ENCODE data around the gene ITGB8.

ITGB8 gene

DNA sequence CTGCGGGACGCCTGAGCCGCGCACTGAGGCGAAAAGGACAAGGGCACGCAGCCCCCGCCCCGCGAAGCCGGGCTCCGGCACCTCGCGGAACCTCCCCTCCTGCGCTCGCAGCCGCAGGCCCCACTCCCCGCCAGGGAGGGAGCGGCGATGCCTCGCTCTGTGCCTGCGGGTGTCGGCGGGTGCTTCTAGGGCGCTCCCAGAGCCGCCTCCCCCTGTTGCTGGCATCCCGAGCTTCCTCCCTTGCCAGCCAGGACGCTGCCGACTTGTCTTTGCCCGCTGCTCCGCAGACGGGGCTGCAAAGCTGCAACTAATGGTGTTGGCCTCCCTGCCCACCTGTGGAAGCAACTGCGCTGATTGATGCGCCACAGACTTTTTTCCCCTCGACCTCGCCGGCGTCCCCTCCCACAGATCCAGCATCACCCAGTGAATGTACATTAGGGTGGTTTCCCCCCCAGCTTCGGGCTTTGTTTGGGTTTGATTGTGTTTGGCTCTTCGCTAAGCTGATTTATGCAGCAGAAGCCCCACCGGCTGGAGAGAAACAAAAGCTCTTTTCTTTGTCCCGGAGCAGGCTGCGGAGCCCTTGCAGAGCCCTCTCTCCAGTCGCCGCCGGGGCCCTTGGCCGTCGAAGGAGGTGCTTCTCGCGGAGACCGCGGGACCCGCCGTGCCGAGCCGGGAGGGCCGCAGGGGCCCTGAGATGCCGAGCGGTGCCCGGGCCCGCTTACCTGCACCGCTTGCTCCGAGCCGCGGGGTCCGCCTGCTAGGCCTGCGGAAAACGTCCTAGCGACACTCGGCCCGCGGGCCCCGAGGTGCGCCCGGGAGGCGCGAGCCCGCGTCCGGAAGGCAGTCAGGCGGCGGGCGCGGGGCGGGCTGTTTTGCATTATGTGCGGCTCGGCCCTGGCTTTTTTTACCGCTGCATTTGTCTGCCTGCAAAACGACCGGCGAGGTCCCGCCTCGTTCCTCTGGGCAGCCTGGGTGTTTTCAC lies 519 bp downstream of the ITGB8 start:
- Histone ChIP-seq H3K27ac (peak overlapping the region; percentile 57 to 97 (median 88)), H3K4me3 (peak overlapping the region; percentile 38 to 68 (median 57))

DNA sequence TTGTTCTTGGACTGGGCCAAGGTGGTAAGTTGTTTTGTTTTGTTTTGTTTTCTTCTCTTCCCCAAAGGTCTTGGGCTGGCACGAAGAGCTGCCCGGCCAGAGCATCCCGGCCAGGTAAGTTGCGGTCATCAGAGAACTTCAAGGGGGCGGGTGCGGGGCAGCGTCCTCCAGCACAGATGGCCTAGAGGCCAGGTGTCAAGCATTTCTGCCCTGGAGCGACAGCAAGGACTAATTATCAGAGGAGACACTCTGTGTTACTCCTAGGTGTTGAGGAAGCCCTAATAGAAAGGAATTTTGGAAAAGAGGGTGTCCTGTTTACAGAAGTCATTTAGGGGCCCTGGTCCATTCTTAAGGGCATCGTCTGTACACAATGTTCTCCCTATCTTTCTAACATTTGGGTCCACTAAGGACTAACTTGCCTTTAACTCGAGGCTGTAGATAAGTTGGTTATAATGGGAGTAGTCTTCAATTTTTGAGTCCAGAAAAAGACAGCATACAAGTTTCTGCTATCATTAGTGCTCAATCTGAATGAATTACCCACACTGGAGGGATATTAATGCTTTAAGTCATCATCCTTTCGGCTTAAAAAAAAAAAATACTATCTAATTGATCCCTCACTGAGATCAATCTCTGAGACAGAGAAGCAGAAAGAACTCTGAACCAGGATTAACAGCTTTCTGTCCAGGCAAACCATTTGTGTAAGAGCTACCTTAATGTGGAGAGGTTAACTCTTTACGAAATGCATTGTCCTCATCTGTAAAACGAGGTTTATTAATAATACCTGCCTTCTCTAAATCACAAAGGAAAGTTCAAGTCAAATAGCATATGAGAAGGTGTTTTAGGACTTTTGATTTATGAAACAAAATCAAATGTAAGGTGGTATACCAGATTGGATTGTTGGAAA lies 1.5 kb downstream of the ITGB8 start:
- Histone ChIP-seq H3K4me3 (peak overlapping the region; percentile 38 to 68 (median 57)), H3K27ac (peak overlapping the region; percentile 57 to 97 (median 88))

DNA sequence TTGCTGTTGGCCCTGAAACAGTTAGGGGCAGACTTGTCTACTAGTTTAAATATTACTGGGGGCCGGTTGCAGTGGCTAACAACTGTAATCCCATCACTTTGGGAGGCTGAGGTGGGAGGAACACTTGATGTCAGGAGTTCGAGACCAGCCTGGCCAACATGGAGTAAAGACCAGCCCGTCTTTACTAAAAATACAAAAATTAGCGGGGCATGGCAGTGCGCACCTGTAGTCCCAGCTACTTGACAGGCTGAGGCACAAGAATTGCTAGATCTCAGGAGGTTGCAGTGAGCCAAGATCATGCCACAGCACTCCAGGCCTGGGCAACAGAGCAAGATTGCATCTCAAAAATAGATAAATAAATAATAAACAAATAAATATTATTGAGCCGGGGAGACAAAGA lies 7.6 kb downstream of the ITGB8 start:
- Histone ChIP-seq H3K4me3 (no peak overlapping the region), H3K27ac (no peak overlapping the region)

DNA sequence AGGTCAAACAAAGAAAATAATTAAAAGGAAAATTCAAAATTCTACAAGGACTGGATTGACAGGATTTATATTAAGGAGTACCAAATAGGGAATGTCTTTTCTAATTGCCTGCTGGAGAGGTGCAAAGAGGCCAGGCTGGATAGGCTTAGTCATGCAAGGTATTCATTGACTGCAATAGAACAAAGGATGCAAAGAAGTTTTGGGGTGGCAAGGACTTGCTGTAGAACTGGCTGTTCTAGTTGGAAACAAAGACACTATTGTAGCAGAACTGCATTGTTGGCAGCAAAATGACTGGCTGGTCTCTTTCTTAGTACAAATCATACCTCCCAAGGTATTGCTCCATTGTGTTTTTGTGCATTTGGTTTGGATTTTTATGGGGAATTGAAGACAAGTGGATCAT lies 10.1 kb downstream of the ITGB8 start:
- Histone ChIP-seq H3K27ac (peak overlapping the region in 18 of 21 experiments; percentile 39 to 90 (median 76)), H3K4me3 (no peak overlapping the region)

DNA sequence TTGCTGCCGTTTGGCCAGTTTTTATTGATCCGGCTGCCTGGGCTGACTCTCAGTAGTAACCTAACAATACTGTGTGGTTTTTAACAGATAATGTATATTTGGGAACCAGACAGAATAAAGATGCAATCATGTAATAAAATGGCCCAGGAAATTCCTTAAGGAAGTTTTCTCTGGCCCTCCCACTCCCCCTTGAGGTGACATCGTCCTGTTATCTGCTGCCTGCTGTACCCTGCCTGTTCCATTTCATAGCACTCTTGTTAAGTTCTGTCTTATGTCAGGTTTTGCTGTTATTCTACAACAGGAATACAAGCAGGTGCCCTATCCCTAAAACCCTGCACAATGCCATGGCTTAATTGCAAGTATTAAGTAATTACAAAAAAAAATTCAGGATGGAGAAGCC lies 12.5 kb downstream of the ITGB8 start:
- peak overlapping the region in 2 of 21 experiments; percentile 8 to 64 for H3K27ac ChIP-seq
- no peak overlapping the region for H3K4me3 ChIP-seq

DNA sequence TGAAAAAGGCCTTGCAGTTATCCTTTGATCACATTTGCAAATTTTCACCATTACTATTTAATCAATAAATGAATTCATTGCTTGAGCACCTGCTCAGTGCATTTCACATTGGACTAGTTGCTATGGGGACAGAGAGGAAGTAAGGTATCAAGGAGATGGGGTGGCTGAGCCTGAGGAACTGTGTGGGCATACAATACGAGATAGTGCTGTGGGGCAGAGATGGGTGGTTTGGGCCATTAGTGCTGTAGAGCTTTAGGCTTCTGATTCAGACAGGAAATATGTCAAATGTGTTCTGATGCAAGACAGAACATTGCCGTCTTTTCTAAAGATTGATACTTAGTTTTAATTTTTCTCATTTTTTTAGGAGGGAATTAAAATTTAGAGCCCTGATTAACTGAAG lies 13.2 kb downstream of the ITGB8 start:
- H3K4me3 ChIP-seq = no peak overlapping the region
- H3K27ac ChIP-seq = no peak overlapping the region

DNA sequence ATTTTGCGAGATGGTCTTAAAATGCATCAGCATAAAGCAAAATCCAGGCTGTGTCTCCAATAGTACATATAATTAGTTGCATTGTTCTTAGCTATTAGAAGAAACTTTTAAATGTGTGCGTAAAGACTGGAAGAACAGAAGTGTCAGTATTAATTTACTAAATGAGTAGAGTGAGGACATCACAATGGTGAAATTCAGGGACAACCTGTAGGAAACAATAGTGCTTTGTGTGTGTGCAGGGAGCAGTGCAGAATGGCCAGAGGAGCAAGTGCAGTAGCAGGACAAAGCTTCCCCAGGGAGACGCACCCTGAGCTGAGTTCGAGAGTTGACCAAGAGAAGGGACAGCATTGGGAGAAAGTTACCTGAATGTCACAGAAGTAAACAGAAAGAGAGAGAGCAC lies 13.7 kb downstream of the ITGB8 start:
- no peak overlapping the region for H3K27ac ChIP-seq
- no peak overlapping the region for H3K4me3 ChIP-seq

DNA sequence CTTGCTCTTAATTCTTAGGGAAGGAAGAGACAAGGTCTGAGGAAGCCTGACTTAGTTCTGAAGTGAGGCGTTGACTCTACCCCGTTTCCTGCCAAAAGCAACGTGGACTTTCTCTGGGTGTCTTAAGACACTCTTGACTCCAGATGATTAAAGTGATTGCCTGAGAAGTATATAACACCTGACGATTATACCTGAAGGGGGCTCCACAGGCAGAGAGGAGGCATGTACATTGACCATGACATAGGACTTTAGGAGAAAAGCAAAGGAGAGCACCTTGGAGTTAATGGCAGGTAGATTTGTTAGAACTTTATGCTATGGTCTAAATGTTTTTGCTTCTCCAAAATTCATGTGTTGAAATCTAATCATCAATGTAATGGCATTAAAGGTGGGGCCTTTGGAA lies 15.9 kb downstream of the ITGB8 start:
- no peak overlapping the region for H3K4me3 ChIP-seq
- H3K27ac ChIP-seq = no peak overlapping the region

DNA sequence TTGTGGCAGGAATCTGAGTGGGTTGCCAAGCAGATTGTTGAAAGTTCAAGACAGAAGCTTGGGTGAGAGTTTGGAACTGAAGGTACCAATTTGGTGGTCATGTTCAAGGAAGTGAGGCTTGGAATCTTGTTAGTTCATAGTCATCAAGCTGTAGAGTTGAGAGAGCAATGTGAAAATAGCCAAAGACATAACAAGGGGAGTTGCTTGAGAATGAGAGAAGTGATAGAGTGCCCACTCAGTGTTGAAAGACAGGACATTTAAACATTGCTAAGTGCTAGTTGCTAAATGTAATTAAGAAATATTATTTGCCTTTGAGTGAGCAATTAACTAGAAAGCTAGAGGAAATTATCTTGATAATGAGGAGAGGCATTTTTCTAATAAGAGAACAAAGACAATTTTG lies 17.0 kb downstream of the ITGB8 start:
- no peak overlapping the region for H3K4me3 ChIP-seq
- no peak overlapping the region for H3K27ac ChIP-seq

DNA sequence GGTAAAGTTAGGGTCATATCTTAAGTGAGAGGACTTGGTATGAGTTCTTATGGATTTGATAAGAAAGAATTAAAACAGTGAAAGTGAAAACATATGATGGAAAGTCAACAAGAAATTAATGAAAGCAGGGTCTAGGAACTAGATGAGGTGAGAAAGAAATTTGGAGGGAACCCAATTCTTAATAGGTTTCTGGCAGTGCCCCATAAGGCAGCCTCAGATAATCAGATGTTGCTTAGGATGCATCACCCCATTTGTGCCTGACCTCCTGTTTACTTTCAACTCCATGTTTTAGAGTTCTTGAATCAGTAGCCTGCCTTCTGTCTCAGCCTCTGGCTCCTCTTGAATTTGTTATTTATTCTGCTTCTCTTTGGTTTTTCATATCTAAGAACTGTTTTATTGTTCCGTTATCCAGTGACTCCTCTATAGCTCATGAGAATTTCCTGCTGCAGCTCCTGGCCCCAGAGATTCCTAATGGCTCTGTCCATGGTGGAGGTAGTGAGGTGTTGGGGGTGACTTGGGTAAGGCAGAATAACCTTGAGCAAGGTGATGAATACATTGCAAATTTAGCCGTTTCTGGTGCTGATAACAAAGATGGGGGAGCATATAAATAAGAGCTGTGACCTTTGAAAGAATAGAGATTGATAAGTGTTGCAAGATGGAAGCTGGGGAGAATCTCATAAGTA lies 17.6 kb downstream of the ITGB8 start:
- Histone ChIP-seq H3K27ac (no peak overlapping the region), H3K4me3 (no peak overlapping the region)

DNA sequence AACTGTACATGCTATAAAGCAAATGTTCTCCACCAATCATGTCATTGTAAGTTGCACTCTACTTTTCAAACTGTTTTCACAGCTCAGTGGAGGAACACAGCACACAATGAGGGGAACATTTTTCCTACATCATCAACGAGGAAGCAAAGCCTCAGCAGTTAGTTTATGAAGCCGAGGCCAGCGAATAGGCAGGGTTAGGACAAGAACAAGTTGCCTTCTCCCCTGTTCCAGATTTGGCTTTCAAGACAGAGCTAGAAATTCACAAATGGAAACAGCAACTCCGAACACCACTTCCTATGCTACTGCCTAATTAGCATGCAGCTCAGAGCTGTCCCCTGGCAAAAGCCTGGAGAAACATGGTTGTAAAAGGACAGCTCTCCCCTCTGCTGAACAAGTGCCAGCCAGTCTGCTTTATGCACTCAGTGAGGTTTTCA lies 19.8 kb downstream of the ITGB8 start:
- Histone ChIP-seq H3K27ac (peak overlapping the region in 13 of 21 experiments; percentile 4 to 77 (median 58)), H3K4me3 (no peak overlapping the region)

DNA sequence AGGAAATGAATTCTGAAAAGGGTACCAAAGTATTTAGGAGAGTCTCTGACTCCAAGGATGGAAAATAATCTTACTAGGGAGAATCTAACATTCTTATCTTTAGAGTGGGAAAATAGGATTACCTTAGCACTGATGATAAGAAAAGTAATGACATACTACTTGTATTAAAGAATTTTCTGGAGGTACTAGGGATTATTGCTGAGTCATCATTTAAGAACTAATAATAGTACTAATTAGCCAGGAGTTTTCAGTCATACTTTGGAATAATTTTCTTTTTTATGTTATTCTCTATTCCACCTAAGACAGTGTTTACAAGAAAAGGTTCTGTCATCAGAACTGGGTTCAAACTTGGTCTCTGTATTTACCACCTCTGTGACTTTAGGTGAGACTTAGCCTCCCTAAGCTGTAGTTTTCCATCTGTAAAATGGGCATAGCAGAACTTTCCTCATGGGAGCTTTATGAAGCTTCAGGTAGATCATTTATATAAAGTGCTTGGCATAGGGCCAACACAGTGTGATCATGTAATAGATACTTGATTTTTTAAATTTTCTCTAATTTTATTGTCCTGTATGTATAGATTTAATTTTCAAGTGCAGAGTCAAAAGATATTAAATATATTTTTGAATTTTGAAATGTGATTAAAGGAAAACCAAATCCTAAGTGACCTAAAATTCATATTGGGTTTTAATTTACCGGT lies 20.4 kb downstream of the ITGB8 start:
- no peak overlapping the region for H3K4me3 ChIP-seq
- peak overlapping the region in 15 of 21 experiments; percentile 4 to 77 (median 69) for H3K27ac ChIP-seq

DNA sequence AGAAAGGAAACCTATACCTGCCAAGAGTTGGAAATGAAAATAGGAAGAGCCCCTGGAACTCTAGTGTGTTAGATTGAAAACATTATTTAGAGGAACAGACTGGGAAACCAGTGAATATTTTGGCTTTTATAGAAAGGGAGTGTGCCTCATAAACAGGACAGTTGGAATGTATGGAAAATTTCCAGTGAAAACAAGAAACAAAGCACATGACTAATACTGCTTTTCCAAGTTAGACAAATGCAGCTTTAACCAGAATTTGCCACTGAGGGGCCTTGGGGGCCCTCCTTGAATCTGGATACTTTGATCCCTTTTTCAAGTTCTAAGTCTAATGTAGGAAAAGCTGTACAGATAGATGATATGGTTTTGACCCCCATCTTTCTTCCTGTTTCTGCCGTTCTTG lies 21.2 kb downstream of the ITGB8 start:
- Histone ChIP-seq H3K4me3 (no peak overlapping the region), H3K27ac (peak overlapping the region in 19 of 21 experiments; percentile 23 to 77 (median 65))

DNA sequence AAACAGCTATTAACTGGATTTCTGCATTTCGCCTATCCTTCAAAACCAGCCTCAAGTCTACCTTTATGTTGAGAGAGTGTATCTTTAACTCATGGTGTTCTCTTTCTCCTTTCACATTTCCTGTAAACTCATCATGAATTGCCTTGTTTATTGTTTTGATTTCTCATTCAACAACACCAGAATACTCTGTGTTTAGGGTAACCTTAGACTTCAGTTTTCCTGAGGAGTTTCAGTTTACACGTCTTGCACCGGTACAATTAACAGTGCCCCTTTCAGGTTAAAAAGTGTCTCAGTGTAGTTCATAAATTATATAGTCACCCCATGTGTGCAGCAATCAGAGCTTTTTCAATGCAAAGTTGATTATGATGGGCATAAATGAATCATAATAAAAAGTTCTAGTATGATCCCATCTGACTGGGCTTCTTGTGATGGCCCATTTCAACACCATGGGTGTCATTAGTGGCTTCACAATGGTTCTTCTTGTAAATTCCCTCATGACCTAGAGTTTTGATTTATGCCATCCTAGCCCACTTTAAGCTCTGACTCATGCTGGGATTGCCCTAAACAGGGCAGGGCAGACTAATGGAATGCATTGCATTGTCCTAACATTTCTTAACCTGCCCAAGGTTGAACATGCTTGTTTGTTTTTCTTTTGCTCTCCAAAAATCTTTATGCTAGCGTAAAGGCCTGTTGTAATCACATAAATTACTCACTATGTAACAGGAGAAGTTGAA lies 22.0 kb downstream of the ITGB8 start:
- no peak overlapping the region for H3K4me3 ChIP-seq
- peak overlapping the region in 18 of 21 experiments; percentile 36 to 77 (median 63) for H3K27ac ChIP-seq

DNA sequence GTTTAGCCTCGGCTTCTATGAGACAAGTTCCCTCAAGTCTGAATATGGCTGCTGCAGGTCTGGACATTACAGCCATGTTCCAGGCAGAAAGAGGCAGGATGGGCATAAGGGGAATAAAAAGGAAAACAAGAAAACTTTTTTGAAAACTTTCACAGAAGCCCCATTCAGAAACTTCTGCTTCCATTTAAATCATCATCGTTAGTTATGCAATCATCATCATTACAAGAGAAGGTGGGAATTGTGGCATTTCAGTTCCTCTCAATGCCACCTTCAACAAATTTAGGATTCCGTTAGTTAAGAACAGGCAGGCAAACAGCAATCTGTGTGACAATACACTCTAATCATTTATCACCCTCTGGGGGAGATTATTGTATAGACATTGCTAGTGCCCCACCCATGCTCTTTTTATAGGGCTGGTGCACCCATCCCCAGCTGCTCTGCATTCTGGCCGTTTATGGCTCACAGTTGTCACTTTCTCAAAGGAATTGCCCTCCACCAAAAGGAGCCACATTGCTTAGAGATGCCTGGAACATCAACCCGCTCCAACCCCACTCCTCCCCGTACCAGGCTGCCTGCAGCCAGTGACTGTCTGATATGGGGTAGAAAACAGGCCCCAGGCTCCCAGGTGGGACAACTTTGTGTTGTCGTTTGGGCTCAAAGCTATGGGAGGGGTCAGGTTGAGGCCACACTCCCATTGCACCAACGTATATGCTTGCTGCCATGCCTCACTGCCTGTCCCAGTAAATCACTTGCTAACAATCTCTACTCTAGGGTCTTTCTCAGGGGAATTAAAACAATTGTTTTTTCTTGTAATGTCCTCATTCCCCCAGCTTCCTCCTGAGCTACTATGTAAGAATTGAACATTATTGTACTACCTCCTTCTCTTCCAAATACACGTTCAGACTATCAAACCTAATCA lies 24.2 kb downstream of the ITGB8 start:
- Histone ChIP-seq H3K4me3 (no peak overlapping the region), H3K27ac (peak overlapping the region in 9 of 21 experiments; percentile 0 to 68 (median 22))

DNA sequence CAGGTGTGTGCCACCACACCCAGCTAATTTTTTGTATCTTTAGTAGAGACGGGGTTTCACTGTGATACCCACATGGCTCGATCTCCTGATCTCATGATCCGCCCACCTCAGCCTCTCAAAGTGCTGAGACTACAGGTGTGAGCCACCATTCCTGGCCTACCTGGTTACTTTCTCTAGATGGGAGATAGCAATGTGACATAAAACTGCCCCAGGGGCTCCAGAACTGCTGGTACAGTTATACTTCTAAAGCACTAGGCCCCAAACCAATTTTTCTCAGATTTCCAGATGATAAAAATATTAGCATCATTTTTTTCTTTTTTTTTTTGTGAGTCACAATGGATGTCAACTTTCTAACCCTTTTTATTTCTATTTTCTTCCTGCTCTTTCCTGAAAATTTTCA lies 27.4 kb downstream of the ITGB8 start:
- no peak overlapping the region for H3K4me3 ChIP-seq

DNA sequence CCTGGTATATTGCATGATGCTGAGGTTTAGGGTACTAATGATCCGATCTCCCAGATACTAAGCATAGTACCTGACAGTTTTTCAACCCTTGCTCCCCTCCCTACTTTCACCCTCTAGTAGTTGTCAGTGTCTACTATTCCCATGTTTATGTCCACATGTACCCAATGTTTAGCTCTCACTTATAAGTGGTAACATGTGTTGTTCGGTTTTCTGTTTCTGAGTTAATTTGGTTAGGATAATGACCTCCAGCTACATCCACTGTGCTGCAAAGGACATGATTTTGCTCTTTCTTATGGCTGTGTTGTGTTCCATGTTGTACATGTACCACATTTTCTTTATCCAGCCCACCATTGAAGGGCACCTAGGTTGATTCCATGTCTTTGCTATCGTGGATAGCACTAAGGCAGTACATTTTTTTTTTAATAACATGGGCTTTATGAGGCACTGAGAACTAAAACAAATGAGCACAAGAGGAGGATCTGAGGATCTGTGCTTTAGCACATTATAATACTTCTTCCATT lies 28.1 kb downstream of the ITGB8 start:
- Histone ChIP-seq H3K4me3 (no peak overlapping the region), H3K27ac (peak overlapping the region in 1 of 21 experiments; percentile 45)

More for the DNA sequence above, 27.4 kb downstream of the ITGB8 start:
- H3K27ac ChIP-seq = no peak overlapping the region
